Measurements from ENCODE around the gene CDC37L1. TPM values are rescaled to one million over a fixed set of nuclear protein-coding genes. Genes with fewer than 3 reads are reported as not detected.

The CDC37L1 gene
- polyA plus RNA-seq, 10 donors: 18.5 to 33.8 (median 24.5) TPM

GRCh38 chr9:4666042-4666699 is 13.2 kb upstream of the CDC37L1 start, which contains the start of gene SPATA6L:
Gene SPATA6L (minus strand): TSS chr9:4666480. CDS start chr9:4666250, 230 bp downstream.
- DNase-seq: peak in 2 of 3 donors; percentile 77 to 89

GRCh38 chr9:4667681-4668080 is 11.7 kb upstream of the CDC37L1 start:
- DNase-seq: no peak

DNA sequence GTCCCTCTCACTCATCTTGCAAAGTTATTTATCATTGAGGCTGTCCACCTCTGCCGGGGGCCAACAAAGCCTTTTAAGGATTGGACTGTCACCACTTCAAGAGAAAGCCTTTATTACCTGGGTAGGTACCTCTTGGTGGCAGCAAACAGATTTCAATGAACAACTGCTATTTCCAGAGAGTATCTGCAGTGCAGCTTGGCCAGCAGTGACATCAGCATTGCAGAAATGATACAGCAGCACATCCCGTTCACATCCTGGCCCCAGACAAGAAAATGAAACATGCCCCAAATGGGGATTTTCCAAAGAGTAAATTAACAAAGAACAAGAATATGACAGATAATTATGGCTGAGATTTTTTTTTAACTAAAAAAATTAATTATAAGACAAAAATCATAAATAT is 10.8 kb upstream of the CDC37L1 start:
- no peak for DNase-seq

GRCh38 chr9:4669890-4670289 is 9.5 kb upstream of the CDC37L1 start:
- DNase-seq: no peak

DNA sequence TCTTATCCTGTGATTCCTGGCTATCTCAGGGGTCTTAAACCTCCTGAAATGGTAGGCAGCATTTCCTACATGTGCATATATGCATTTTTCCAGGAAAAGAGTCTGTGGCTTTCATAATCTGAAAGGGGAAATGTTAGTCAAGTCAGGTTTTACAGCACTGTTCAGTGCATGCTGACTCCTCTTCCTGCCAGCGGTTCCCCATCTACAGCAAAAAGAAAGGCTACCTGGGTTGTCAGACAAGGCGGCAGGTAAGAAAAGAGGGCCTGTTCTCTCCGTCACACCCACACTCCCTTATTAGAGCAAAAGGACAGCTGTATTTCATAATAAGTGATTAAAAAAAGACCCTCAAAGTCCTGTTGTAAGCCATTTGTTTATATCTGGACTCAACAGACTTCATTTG is 8.8 kb upstream of the CDC37L1 start:
- DNase-seq: no peak

DNA sequence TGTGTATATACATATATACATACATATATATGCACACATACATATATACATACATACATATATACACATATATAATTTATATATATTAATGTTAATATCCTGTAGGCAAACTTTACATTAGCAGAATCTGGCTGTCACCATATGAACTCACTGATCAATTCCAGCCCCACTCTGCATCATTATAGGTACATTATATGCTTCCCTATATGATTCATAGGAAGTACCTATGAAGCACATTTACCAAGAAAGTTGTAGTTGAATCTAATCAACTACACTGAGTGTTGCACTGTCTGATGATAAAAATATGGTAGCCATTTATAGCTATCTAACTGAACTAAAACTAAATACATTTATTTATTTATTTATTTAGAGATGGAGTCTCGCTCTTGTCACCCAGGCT is 7.6 kb upstream of the CDC37L1 start:
- DNase-seq: no peak

DNA sequence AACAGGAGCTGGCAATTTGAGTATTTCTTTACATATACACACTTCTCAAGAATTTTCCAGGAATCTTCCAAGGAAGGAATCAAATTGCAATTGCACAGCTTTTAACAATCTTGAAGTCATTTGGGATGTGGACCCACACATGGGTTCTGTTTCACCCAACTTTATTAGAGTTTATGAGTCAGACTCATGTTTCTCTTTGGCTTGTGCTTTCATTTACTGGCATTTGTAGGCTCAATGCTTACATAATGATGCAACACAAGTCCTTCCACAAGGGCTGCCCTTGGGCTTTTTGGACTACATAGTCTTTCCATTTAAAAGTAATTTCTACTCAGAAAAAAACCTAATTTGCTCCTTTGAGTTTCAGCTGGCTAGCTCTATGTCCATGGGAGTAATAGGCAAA is 4.6 kb upstream of the CDC37L1 start:
- peak in 2 of 3 donors; percentile 14 to 69 for DNase-seq

GRCh38 chr9:4677392-4677791 is 2.0 kb upstream of the CDC37L1 start:
- DNase-seq: no peak

- DNase-seq: no peak
Observed at GRCh38 chr9:4678679-4679267, 596 bp upstream of the CDC37L1 start.

DNA sequence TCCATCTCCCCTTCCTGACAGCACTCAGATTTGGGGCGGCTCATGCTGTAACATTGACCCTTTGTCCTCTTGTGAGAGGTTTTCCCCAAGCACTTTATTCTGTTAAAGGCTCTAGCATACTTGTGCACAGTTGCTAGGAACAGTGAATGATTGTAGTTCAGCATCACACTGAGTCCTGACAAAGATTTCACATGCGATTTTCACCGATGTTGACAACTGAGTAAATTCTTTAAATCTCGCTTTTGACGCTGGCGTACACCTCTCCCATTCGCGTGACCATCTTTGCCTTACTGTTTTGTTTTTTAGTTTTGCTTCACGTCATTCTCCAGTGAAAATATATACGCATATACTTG is 780 bp downstream of the CDC37L1 start:
- DNase-seq: peak in 1 of 3 donors; percentile 70

DNA sequence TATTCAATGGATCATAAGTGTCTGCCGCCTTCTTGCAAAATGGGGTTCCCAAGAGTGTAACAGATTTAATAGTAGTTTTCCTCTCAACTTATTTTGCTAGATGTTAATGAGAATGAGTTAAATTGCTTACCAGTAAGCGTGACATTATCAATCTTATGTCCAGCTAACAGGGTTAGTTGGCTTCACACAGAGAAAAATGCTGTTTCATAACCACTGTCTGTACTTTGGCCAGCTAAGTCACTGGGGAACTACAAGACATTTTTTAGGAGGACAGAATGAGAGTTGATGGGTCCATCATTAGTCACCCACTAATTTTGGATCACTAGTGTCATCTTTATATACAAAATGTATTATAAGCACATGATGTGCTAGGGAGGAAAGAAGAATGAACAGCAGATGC is 1.4 kb downstream of the CDC37L1 start:
- DNase-seq: peak in 1 of 3 donors; percentile 12

DNA sequence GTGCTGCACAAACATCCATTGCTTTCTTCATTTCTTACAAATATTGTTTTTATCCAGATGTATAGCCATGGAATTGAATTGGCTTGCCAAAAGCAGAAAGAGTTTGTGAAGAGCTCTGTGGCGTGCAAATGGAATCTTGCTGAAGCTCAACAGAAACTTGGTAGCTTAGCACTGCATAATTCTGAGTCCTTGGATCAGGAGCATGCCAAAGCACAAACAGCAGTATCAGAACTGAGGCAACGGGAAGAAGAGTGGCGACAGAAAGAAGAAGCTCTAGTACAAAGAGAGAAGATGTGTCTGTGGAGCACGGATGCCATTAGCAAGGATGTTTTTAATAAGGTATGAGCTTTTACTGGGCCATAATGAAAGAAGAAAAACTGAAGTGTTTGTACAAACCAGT is 5.5 kb downstream of the CDC37L1 start:
- DNase-seq: no peak

GRCh38 chr9:4686112-4686511 is 6.7 kb downstream of the CDC37L1 start:
- DNase-seq: no peak

GRCh38 chr9:4686584-4686983 is 7.2 kb downstream of the CDC37L1 start:
- DNase-seq: no peak

GRCh38 chr9:4689021-4689420 is 9.7 kb downstream of the CDC37L1 start:
- no peak for DNase-seq

DNA sequence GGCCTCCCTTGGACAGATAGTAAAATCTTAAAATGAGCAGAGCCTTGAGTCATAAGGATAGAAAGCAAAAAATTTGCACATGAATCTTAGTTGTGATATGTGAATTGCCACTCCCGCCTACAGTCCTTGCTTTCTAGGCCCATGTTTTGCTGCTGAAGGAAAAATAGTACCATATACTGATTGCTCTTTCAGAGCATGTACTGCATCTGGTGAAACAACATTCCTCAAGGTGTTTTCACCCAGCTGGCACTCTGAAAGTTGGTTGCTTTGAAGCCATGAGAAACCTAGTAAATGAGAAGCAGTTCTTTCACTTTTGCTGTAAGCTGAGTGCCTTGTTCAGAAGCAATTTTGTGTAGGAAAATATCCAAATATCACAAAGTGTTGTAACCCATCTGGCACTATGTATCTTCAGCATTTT is 10.3 kb downstream of the CDC37L1 start:
- DNase-seq: no peak

DNA sequence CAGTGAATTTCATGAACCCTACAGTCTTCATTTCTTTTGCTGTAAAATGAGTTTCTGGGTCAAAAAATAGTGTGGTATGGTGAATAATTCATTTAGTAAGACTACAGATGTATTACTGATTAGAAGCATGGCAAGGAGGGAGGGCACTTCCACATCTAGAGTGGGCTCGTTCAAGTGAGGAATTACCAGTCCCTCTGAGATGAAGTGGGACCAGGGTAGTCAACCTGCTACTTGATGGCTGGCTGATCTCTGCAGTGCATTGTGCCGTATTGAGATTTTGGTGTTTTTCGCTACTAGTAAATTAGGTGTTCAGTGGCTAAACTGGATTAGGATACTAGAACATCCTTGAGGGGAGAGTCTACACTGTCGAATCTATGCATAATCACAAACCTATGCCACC is 10.8 kb downstream of the CDC37L1 start:
- no peak for DNase-seq

DNA sequence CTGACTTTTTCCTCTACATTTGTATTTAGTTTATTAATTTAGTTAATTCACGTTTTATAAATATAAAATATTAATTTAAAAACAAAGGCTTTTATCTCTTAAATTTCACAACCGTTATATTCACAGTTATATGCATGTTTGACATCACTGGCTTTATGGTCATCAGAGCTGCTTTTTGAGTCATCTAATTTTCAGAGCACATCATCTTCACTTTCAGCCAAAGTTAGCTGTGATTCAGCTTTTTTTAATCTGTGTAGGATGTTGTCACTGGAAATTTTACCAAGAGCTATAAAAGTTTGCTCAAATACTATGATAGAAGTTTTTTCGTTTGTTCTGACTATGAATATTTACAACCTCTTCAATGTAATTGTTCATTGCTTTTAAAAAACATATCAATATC is 12.4 kb downstream of the CDC37L1 start:
- no peak for DNase-seq

GRCh38 chr9:4700091-4700490 is 20.7 kb downstream of the CDC37L1 start:
- DNase-seq: no peak

DNA sequence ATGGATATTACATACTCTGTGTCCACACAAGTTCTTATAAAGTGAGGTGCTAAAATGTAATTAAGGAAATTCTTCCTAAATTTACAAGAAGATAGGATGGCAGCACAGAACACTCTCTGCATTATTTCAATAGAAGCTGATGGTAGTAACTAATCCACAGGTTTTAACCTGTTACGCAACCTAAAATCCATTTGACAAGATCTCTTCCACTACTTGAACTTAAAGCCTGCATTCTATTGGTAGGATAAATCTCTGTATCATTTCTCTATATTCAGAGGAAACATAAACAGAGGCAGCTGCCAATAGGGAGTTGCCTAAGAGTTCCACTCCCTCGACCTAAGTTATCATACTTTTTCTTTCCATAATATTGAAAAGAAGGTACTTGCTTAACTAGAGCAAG is 21.6 kb downstream of the CDC37L1 start:
- no peak for DNase-seq

DNA sequence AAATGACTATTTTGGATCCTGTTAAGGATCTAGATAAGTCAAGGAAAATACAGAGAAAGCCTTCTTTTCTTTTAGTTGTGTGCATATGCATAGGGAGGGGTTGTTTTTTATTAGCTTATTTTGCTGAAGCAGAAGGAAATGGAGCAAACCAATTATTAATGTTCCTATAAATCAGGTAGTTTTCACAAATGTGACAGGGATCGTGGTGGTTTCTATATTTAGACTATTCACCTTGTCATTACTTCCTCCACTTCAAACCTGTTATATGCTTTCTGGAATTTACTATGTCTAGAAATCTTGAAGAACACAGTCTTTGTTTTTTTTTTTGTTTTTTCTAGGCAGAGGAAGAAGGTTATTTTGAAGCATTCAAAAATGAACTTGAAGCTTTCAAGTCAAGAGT is 22.2 kb downstream of the CDC37L1 start:
- no peak for DNase-seq

DNA sequence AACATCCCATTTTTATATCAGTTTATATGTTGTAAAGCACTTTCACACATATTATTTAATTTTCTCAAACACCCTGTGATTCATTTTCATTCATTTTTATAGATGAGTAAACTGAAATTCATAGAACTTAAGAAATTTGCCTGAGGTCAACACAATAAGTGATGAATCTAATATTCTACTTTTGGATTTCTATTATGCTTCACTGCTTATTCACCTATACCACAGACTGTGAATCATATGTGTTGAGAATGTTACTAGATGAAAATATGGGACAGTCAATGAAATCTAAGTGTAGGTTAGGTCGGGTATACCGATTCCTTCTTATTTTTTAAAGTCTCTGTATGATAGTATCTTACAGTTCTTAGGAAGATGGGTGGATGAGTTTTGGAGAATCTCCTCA is 24.8 kb downstream of the CDC37L1 start:
- DNase-seq: no peak

DNA sequence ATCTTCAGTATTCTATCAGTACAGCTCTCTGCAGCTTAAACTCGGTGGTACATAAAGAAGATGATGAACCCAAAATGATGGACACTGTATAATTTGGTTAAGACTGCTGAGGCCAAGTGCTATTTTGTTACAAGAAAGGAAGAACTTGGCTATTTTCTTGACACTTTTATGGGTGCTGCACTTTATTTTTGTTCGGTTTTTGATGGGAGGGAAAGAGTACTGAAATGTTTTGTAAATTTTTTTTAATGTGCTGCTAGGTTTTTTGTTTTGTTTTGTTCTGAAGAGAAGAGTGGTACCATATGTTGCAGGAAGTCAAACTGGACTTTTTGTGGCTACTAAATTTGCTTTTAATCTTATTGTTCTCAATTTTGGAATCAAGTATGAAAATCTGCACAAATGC is 26.7 kb downstream of the CDC37L1 start:
- no peak for DNase-seq

Data from muscle of back (tissue), 11 donors.